WTC11 (cell line): ENCODE results near the gene MS4A14. TPM values are rescaled to one million over a fixed set of nuclear protein-coding genes. Genes with fewer than 3 reads are reported as not detected.

ENCODE experiments used
- ARID4B ChIP-seq: sonication (generic); formaldehyde crosslinking; IDR thresholded peaks from 2 replicates; pipeline ENCODE4 v1.8.0; 2023; ENCODE audit warnings: missing genetic modification reagents, mild to moderate bottlenecking, borderline replicate concordance
- EMX1 ChIP-seq: fragments of 250-450 bp; sonication (Bioruptor Pico); IDR thresholded peaks from 2 replicates; pipeline ENCODE4 v1.8.0; 2021; ENCODE audit warnings: mild to moderate bottlenecking
- GRHL2 ChIP-seq: fragments of 250-450 bp; sonication (Bioruptor Pico); IDR thresholded peaks from 2 replicates; pipeline ENCODE4 v1.8.0; 2022; ENCODE audit warnings: mild to moderate bottlenecking, moderate library complexity; ENCODE audit not compliant: insufficient replicate concordance, severe bottlenecking
- RORB ChIP-seq: fragments of 250-450 bp; sonication (Bioruptor Pico); IDR thresholded peaks from 2 replicates; pipeline ENCODE4 v1.9.0; 2021; ENCODE audit warnings: mild to moderate bottlenecking
- SOX15 ChIP-seq: fragments of 250-450 bp; sonication (Bioruptor Pico); IDR thresholded peaks from 2 replicates; pipeline ENCODE4 v1.9.0; 2021; ENCODE audit warnings: mild to moderate bottlenecking
- STAT6 ChIP-seq: sonication (generic); formaldehyde crosslinking; conservative IDR thresholded peaks from 2 replicates; pipeline ENCODE4 v1.8.1; 2023; ENCODE audit warnings: mild to moderate bottlenecking, low read depth, missing genetic modification reagents, moderate library complexity
- ZNF138 ChIP-seq: sonication (generic); formaldehyde crosslinking; conservative IDR thresholded peaks from 2 replicates; pipeline ENCODE4 v1.8.1; 2022; ENCODE audit warnings: mild to moderate bottlenecking, moderate library complexity, missing genetic modification reagents
- ZNF219 ChIP-seq: sonication (generic); formaldehyde crosslinking; IDR thresholded peaks from 2 replicates; pipeline ENCODE4 v1.8.0; 2023; ENCODE audit warnings: missing genetic modification reagents, mild to moderate bottlenecking, borderline replicate concordance
- ZNF423 ChIP-seq: fragments of 250-450 bp; sonication (Bioruptor Pico); IDR thresholded peaks from 2 replicates; pipeline ENCODE4 v2.1.2; 2022; ENCODE audit warnings: mild to moderate bottlenecking, moderate library complexity
- total RNA-seq: library from RNA; stranded (reverse); gene quantifications from 3 replicates; pipeline ENCODE4 v1.2.3, GENCODE V29; 2021
- TF ChIP-seq, protein P1 (sequence below): fragments of 250-450 bp; sonication (Bioruptor Pico); IDR thresholded peaks from 2 replicates; pipeline ENCODE4 v1.9.0; 2021; ENCODE audit warnings: mild to moderate bottlenecking, borderline replicate concordance

Gene MS4A14
- total RNA-seq, 1 experiment from 2014 or later, result not detected

DNA sequence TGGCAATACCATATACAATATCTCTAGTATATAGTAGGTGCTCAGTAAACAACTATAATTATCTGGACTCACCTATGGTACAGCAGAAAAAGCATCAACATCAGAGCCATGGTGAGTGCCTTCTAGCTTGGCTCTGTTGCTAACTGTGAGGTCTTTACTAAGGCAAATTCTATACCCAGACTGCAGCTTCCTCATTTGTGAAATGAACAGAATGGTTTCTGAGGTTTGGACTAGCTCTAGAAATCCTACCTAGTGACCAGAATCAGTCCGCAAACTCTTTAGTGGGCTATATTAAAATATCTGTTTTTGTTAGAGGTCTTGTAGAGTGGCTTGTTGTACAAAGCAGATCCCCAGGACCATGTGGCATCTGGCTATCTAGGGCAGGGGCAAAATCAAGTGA lies 63.1 kb downstream of the MS4A14 start (continued):
- TF ChIP-seq ARID4B (CRISPR knock-in tag) (no peak), ZNF219 (CRISPR knock-in tag) (no peak), SOX15 (no peak), EMX1 (CRISPR knock-in tag) (no peak), ZNF423 (CRISPR knock-in tag) (no peak), ZNF138 (CRISPR knock-in tag) (no peak), RORB (CRISPR knock-in tag) (no peak), GRHL2 (CRISPR knock-in tag) (no peak), STAT6 (CRISPR knock-in tag) (no peak)
- TF ChIP-seq, protein P1, sequence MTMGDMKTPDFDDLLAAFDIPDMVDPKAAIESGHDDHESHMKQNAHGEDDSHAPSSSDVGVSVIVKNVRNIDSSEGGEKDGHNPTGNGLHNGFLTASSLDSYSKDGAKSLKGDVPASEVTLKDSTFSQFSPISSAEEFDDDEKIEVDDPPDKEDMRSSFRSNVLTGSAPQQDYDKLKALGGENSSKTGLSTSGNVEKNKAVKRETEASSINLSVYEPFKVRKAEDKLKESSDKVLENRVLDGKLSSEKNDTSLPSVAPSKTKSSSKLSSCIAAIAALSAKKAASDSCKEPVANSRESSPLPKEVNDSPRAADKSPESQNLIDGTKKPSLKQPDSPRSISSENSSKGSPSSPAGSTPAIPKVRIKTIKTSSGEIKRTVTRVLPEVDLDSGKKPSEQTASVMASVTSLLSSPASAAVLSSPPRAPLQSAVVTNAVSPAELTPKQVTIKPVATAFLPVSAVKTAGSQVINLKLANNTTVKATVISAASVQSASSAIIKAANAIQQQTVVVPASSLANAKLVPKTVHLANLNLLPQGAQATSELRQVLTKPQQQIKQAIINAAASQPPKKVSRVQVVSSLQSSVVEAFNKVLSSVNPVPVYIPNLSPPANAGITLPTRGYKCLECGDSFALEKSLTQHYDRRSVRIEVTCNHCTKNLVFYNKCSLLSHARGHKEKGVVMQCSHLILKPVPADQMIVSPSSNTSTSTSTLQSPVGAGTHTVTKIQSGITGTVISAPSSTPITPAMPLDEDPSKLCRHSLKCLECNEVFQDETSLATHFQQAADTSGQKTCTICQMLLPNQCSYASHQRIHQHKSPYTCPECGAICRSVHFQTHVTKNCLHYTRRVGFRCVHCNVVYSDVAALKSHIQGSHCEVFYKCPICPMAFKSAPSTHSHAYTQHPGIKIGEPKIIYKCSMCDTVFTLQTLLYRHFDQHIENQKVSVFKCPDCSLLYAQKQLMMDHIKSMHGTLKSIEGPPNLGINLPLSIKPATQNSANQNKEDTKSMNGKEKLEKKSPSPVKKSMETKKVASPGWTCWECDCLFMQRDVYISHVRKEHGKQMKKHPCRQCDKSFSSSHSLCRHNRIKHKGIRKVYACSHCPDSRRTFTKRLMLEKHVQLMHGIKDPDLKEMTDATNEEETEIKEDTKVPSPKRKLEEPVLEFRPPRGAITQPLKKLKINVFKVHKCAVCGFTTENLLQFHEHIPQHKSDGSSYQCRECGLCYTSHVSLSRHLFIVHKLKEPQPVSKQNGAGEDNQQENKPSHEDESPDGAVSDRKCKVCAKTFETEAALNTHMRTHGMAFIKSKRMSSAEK (CRISPR knock-in tag), result no peak

Other genes with a start within 250 kb of the MS4A14 start
- 0.16 to 0.39 TPM in 2 of 3 replicates, not detected in the other for gene MS4A6A, start 213.4 kb upstream of the MS4A14 start, total RNA-seq
- gene MS4A4E, start 153.3 kb upstream of the MS4A14 start, total RNA-seq, result 0.18 TPM in 1 of 3 replicates, not detected in the others
- gene MS4A4A, start 115.8 kb upstream of the MS4A14 start, total RNA-seq, result not detected in 3 replicates
- not detected in 3 replicates for gene MS4A6E, start 69.2 kb upstream of the MS4A14 start, total RNA-seq
- 0.25 to 0.46 TPM (median 0.31 TPM) in 3 replicates for gene MS4A7, start 17.9 kb upstream of the MS4A14 start, total RNA-seq
- gene MS4A5, start 33.1 kb downstream of the MS4A14 start, total RNA-seq, result not detected in 3 replicates
- 0.17 to 0.71 TPM (median 0.32 TPM) in 3 replicates for gene MS4A1, start 59.4 kb downstream of the MS4A14 start, total RNA-seq
- not detected in 3 replicates for gene MS4A12, start 96.3 kb downstream of the MS4A14 start, total RNA-seq
- not detected in 3 replicates for gene MS4A13, start 118.9 kb downstream of the MS4A14 start, total RNA-seq